ENCODE data around the gene DISC1.

Gene DISC1

GRCh38 chr1:231827337-231828105 is 200.9 kb downstream of the DISC1 start:
- H3K4me3 ChIP-seq (ENCODE audit: severe bottlenecking) = no peak overlapping the region
- H3K36me3 ChIP-seq (ENCODE audit: low read depth) = no peaks in the 10 kb centered on the region
- peak overlapping the region; percentile 97 for H3K27ac ChIP-seq (ENCODE audit: poor library complexity, severe bottlenecking)
- no peak for TF ChIP-seq CTCF (IDR thresholded peaks at IDR 0.05; ENCODE audit: poor library complexity, severe bottlenecking)
- no peaks in the 10 kb centered on the region for H3K27me3 ChIP-seq (ENCODE audit: insufficient read depth, poor library complexity, severe bottlenecking)
- no peak for DNase-seq (ENCODE audit: low spot score)
- ATAC-seq (ENCODE audit: low read depth) = peak; percentile 85
- peaks cover 33% of the 10 kb centered on the region for H3K4me1 ChIP-seq (ENCODE audit: insufficient read depth, poor library complexity, severe bottlenecking)
- peaks cover 3% of the 10 kb centered on the region for H3K9me3 ChIP-seq (ENCODE audit: severe bottlenecking)

- DNase-seq (ENCODE audit: low spot score) (no peak), ATAC-seq (ENCODE audit: low read depth) (peak; percentile 93)
- no peak for TF ChIP-seq CTCF (IDR thresholded peaks at IDR 0.05; ENCODE audit: poor library complexity, severe bottlenecking)
- H3K4me3 ChIP-seq (ENCODE audit: severe bottlenecking) = no peak overlapping the region
- no peaks in the 10 kb centered on the region for H3K27me3 ChIP-seq (ENCODE audit: insufficient read depth, poor library complexity, severe bottlenecking)
- peaks cover 3% of the 10 kb centered on the region for H3K9me3 ChIP-seq (ENCODE audit: severe bottlenecking)
- H3K4me1 ChIP-seq (ENCODE audit: insufficient read depth, poor library complexity, severe bottlenecking) = peaks cover 37% of the 10 kb centered on the region
- H3K27ac ChIP-seq (ENCODE audit: poor library complexity, severe bottlenecking) = peak overlapping the region; percentile 97
- H3K36me3 ChIP-seq (ENCODE audit: low read depth) = no peaks in the 10 kb centered on the region
Observed at GRCh38 chr1:231828182-231828920, 201.8 kb downstream of the DISC1 start.

GRCh38 chr1:231829332-231829731 is 202.7 kb downstream of the DISC1 start:
- Histone ChIP-seq H3K9me3 (ENCODE audit: severe bottlenecking) (peaks cover 3% of the 10 kb centered on the region), H3K36me3 (ENCODE audit: low read depth) (no peaks in the 10 kb centered on the region), H3K4me3 (ENCODE audit: severe bottlenecking) (no peak overlapping the region), H3K27me3 (ENCODE audit: insufficient read depth, poor library complexity, severe bottlenecking) (no peaks in the 10 kb centered on the region), H3K4me1 (ENCODE audit: insufficient read depth, poor library complexity, severe bottlenecking) (peaks cover 37% of the 10 kb centered on the region), H3K27ac (ENCODE audit: poor library complexity, severe bottlenecking) (peak overlapping the region; percentile 97)
- TF ChIP-seq CTCF (IDR thresholded peaks at IDR 0.05; ENCODE audit: poor library complexity, severe bottlenecking) = no peak
- DNase-seq (ENCODE audit: low spot score) = no peak
- no peak for ATAC-seq (ENCODE audit: low read depth)

GRCh38 chr1:231836227-231836893 is 209.8 kb downstream of the DISC1 start:
- TF ChIP-seq CTCF (IDR thresholded peaks at IDR 0.05; ENCODE audit: poor library complexity, severe bottlenecking) = no peak
- ATAC-seq (ENCODE audit: low read depth) (no peak), DNase-seq (ENCODE audit: low spot score) (no peak)
- no peak overlapping the region for H3K27ac ChIP-seq (ENCODE audit: poor library complexity, severe bottlenecking)
- no peaks in the 10 kb centered on the region for H3K36me3 ChIP-seq (ENCODE audit: low read depth)
- H3K9me3 ChIP-seq (ENCODE audit: severe bottlenecking) = no peaks in the 10 kb centered on the region
- peaks cover 12% of the 10 kb centered on the region for H3K4me1 ChIP-seq (ENCODE audit: insufficient read depth, poor library complexity, severe bottlenecking)
- no peak overlapping the region for H3K4me3 ChIP-seq (ENCODE audit: severe bottlenecking)
- H3K27me3 ChIP-seq (ENCODE audit: insufficient read depth, poor library complexity, severe bottlenecking) = no peaks in the 10 kb centered on the region

All from RWPE2 (cell line).